Measurements from ENCODE around the gene POLN.

POLN gene

DNA sequence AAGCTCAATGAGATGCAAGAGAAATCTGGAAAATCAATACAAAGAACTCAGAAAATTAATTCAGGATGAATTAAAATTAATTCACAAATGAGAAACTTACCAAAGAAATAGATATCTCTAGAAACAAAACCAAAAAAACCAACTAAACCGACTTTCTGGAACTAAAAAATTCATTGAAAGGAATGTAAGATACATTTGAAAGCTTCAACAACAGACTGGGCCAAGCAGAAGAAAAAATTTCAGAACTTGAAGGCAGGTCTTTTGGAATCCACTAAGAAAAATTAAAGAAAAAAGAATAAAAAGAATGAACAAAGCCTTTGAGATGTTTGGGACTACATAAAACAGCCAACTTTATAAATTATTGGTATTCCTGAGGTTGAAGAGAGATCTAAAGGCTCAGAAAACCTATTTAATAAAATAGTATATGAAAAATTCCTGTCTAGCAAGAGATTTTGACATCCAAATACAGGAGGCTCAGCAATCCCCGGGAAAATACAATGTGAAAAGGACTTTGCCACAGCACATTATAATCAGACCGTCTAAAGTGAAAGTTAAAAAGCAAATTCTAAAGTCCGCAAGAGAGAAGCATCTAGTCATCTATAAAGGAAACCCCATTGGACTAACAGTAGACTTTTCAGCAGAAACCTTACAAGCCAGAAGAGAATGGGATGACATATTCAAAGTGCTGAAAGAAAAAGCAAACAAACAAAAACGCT lies 138.6 kb downstream of the POLN start:
- no peak for DNase-seq

DNA sequence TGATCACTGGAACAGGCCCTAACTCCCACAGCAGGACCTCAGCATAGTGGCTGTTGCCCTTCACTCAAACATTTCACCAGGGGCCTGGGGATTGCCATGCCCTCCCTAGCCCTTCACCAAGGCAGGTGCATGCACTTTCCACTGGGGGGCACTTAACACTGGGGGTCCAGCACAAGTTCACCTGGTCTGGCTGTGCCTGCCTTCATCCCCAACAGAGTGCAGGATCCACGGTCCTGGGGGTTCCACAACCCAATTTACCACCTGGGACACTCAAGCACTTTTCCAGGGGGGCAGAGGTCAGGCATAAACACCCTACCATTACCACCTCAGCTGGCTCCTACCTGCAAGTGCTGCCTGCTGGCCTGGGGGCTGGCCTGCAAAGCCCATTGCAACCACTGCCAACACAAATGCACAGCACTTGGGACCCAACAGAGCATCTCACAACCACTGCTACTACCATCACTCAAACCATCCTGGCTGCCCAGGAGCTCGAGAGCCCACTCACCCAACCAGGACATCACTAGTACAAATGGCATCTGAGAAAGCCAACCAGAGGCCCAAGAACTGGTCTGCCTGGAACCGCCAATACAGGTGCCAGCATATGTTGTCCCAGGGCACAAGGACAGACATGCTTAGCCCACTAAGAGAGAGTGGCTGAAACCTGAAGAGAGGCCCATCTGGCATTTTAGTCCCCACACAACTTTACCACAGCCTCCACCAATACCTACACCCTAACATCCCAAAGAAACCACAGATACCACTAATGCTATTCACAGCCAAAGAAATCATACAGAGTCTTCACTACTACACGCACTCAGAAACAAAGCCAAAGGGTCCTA lies 139.7 kb downstream of the POLN start:
- no peak for DNase-seq

DNA sequence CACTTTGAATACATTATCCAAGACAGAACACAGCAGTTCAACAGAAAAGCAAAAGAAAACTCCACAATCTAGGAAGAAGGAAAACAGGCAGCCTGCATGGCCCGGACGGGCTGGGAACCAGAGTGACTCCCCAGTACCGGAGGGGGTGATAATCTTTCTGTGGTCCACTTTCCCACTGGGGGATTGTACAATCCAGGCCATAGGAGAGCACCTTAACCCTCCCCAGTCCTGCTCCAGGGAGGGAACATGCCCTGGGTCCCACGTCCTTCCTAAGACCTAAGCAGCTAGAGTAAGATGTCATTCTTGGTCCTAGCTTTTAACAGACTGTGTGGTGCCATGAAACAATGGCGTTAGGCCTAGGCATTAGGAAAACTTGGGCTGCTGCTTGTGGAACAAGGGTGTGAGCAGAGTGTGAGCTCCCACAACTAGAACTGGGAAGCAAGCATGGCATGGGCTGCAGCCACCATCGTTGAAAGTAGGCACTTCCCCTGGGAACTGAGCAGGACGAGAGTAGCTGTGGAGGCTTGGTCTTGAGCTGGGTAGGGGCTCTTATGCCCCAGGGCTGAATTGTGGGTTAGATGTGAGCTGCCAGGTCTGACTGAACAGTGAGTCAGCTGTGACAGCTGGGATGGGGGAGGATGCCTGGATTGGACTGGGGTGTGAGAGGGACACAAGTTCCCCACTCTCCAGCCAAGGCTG lies 140.4 kb downstream of the POLN start:
- DNase-seq: no peak

DNA sequence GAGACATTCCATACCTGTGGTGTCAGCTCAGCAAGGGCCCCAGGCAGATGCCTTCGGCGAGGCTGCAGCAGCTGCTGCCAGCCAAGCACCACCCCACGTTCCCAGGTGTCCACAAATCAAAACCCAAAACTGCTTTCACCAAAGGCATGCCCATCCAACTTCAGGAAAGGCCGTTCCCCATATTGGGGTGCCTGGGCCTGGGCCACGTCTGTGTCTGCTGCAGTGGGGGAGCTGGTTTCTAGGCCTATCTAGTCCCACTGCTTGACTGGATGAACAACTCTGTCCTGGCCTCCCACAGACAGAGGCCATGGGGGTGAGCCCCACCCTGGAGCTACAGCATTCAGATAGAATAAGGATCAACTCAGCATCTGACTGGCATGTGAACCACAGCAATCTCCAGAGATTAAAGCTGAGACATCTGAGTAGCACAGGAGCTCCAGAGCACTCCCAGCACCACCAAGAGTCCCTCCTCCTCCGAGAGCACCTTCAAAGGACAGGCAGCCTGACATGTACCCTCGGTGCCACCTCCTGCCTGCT lies 145.8 kb downstream of the POLN start:
- no peak for DNase-seq

DNA sequence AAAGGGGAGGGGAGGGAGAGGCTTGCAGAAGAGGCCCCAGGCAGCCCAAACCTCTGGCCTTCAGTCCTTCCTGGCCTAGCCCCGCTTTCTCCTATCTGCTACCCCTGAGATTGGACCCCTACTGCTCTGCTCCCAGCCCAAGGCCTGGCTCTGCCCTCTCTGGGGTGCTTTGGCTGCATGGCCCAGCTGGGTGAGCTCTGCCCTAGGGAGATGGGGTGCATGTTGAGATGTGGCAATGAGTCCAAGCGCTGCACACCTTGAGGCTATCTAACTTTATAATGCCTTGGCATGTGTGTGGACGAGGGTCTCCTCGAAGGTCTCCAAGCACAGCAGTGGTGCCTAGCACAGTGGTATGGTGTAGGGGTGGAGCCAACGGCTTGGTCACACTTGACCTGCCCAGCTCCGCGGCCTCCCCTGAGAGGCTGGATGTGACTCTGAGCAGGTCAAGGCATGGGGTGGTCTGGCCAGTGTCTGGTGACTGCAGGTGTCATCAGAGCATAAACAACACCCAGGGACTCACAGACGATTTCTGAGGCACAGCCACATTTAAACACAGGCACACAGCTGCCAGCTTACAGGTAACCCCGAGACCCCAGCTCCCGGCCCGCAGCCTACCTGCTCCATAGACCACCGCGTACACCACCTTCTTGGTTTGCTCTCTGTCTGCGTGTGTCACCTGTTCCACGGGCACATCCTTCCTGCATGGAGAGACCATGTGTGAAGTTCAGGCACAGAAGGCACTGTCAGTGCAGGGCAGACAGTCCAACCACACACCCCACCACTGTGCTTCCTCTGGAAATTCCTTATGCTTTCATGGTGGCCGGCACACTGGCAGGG lies 146.5 kb downstream of the POLN start:
- no peak for DNase-seq

DNA sequence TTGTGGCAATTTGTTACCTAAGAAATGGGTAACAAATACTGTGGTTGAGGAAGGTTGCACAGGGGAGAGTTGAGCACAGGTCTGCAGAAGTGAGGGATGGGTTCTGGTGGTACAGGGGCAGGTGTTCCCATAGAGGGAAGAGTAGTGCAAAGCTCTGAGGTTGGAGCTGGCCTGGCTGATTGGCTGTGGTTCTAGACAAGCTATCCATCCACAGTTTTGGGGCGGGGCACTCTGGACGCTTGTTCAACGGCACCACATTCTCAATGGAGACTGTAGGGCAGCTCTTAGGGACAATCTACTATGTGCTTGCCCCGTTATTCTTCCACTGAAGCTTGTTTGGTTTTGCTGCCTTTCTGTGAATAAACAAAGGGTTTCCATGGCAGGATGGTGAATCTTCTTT lies 147.4 kb downstream of the POLN start:
- DNase-seq: no peak

DNA sequence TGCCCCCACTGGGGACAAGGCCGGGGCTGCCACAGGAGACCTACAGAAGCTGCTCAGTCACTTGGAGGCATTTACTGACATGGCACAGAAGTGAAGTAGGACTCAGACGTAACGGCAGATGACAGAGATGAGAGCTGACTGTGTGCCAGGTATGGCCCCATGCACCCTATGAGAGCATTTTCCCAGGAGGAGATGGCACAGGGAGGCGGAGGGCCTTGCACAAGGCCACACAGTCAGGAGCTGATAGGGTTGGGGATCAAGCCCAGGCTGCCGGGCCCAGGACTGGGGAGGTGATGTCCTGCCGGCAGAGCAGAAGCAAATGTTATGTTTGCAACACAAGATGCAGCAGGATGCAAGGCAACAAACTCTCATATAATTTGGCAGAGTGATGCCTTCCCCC lies 148.7 kb downstream of the POLN start:
- DNase-seq: no peak

DNA sequence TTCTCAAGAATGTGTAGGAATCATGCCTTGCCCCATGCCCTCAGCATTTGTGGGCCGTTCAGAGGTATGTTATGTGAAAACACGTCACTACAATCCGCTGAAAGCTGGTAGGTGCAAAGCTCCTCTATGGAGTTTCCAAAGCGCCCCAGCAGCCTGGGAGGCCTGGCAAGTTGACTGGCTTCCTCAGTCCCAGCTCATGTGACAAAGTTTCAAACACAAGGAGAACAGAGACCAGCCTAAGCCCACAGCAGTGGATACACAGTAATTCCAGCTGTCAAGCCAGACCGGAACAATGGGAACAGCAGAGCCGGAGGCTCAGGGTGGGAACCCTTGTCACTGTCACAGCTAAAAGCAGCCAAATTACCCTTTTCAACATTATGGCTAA lies 149.3 kb downstream of the POLN start:
- DNase-seq: no peak

DNA sequence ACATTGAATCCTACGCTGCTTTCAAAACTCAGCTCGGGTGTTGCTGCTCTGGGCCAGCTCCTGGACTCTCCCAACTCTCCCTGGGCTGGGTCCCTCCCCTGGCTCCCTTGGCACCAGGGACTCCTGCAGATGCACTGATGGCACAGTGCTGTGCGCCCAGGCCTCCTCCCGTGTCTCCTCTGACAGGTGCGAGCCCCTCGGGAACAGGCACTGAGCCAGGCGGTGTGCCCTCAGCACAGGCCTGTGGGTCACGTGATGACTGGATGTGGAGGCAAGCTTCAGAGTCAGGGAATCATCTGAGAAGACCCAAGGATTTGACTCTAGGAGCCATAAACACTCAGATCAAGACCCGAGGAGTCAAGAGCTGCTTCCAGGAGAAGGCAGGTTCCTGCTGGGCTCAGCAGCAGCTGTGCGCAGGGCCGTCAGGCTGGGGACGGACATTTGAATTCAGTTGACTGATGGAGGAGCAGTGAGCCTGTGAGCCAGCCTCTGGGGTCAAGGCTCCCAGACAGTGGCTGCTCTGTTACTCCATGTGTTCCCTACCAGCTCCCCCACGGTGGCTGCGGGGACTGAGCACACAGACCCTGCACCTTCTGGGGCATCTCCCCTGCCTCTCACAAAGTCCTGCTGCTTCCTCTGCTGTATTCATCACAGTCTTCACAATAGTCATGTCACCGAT lies 149.8 kb downstream of the POLN start:
- DNase-seq: no peak

DNA sequence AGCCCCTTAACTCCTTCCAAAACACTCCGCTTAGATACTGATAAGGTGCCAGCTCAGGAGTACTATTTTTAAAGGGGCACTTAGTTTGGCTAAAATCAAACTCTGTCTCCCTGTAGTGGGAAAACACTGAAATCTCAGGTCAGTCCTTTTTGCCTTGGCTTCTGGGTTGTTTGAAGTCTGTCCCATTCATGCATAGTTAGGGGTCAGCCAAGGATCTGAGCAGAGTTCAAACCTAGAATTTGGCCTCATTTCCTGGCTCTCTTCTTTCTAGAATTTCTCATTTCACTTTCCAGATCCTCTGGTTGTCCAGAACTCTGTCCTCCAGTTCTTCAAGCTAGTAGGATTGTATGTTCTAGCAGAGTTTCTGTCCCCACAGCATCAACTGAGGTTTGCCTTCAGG lies 151.3 kb downstream of the POLN start:
- DNase-seq: no peak

DNA sequence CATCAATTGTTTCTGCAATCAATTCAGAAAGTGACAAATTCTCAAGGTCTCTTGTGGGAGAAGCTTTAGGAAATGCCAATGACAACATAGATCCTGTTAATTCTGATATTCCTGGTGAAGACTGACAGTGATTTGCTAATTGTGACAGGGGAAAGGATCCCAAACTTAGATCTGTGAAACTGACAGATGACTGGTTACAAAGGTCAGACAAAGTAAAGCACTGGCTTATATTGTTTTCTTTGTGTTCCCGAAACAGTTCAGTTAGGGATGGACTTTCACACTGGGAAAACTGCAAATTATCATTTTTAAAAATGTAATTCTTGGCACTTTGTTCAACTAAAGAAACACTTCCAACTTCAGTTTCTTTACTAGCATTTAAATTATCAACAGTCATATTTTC lies 152.7 kb downstream of the POLN start:
- no peak for DNase-seq

DNA sequence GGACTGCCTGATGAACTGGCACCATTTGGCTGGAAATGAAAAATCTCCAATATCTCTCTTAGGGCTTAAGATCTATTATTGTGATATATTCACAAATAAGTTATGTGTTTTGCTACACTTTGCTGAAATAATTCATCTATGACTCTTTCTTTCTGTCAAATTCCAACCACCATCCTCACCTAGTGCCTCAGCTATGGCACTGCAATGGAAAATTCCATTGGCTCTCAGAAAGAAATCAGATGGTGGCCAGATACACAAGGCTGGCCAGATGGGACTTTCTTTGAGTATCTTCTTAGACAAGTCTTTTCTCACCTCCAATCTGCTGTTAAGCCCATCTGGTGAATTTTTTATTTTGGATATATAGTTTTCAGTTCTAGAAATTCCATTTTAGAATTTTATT lies 154.8 kb downstream of the POLN start:
- DNase-seq: no peak

DNA sequence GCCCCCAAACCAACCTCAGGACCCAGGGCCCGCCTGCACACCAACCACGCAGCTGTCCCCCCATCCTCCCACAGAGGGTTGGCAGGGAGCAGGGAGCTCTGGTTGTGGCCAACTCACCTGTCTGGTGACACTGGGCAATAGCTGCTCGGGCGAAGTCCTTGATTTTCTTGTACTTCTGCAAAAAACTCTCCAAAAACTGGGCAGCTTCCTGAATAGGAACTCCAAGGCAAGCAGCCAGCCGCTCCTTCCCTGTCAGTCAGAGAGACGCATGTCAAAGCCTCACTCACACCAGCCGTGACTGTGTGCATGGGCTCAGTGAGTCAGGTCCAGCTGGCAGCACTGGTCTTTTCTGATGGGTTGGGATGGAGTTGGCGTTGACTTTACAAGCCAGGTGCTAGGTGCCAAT lies 156.4 kb downstream of the POLN start:
- no peak for DNase-seq

DNA sequence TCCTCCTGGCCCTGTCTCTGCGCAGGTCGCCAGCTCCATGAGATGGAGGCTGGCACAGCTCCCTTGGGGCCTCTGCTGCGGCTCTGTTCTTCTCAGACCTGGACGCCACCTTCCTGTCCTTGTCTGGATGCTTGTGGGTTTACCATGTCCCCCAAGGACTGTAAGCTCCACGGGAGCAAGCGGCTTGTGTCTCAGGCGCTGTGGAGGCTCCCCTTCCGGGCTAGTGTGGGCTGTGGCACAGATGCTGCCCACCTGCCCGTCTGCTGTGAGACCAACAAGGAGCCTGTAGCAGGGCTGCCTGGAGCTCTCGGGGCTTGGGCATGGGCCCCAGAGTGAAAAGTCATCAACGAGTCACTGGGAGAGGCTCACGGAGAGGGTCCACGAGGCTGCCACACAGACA lies 157.6 kb downstream of the POLN start:
- DNase-seq: no peak

DNA sequence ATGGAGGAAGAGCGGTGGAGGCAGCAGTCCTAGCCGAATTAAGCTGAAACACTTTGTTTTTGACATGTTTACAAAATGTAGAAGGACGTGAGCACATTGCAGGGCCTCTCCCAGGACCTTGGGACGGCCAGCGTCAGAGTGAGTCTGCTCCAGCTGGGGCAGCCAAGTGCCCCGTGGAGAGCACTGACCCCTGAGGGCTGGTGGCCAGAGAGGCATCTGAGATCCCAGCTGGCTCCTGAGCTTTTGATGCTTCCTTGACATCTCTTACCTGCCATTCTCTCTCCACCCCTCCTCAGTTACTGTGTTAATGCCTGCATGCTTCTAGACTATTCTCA lies 158.1 kb downstream of the POLN start:
- no peak for DNase-seq

DNA sequence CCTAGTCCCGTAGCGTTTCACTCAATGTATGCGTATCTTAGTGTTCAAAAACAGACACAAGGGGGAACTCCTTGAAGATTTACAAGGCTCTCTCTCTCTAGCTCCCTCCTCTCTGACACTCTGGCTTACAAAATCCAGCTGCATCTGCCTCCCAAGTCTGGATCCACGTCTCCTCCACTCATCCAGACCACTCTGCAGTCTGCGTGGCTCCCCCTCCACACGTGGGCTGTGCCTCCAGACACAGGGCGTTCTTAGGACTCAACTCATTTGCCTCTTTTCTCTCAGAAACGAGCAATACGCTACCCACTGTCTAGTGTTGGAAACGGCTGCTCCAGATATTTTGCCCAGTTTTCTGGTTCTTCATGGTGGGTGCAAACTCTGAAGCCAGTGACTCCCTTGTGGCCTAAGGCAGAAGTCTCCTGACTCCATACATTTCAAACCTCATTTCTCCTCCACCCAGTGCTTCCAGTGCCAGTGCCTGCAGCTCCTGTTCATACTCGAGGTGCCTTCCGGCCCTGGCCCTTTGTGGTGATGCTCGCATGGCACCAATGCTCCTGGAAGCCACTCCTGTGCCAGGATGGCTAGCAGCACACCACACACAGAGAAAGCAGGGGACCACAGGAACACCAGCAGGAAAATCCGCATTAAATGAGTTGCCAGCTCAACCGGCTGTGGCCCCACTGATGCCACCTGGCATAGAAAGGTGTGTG lies 158.7 kb downstream of the POLN start:
- no peak for DNase-seq

DNA sequence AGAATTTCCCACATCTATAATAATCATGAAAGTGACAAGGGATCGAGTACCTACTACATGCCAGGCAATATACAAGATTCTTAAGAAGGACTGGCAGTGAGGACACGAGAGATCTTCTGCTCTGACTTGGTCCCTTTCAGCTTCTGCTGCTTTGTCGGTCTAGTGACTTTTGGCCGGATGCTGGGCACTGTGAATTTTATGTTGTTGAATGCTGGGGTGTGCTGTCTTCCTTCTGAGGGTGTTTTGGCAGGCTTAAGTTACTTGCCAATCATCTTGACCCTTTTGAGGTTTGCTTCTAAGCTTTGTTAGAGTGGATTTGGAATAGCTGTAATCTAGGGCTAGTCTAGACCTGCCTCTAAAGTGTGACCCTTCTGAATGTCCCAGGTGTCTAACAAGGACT lies 159.3 kb downstream of the POLN start:
- DNase-seq: no peak

DNA sequence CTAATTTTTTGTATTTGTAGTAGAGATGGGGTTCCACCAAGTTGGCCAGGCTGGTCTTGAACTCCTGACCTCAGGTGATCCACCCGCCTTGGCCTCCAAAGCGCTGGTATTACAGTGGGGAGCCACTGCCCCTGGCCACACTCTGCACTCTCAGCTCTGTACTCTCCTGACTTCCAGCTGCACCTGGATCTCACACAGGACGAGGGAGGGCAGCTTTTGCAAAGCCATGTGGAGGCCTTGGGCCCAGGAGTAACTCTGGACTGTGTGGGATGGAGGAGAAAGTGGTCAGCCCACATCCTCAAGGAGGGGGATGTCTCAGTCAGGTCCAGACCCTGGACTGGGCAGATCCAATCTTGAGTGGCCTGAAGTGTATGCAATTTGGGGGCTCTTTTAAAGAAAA lies 159.8 kb downstream of the POLN start:
- DNase-seq: no peak

DNA sequence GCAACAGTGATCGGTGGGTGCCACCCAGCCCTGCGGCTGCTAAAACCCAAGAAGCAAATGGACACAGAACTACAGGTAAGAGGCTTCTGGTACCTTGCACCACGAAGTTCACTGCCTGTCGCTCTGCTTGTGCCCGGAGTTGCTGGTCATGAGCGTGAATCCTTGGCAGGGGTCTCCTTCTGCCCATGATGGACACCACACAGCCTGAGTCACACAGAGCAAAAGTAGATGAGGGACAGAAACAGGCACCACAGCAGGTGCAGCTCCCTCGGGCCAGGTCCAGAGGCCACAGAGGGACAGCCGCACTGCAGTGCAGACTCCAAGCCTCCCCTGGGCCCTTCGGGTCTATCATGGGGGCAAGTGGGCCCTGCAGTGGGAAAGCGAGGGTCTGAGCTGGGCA lies 160.4 kb downstream of the POLN start:
- no peak for DNase-seq

DNA sequence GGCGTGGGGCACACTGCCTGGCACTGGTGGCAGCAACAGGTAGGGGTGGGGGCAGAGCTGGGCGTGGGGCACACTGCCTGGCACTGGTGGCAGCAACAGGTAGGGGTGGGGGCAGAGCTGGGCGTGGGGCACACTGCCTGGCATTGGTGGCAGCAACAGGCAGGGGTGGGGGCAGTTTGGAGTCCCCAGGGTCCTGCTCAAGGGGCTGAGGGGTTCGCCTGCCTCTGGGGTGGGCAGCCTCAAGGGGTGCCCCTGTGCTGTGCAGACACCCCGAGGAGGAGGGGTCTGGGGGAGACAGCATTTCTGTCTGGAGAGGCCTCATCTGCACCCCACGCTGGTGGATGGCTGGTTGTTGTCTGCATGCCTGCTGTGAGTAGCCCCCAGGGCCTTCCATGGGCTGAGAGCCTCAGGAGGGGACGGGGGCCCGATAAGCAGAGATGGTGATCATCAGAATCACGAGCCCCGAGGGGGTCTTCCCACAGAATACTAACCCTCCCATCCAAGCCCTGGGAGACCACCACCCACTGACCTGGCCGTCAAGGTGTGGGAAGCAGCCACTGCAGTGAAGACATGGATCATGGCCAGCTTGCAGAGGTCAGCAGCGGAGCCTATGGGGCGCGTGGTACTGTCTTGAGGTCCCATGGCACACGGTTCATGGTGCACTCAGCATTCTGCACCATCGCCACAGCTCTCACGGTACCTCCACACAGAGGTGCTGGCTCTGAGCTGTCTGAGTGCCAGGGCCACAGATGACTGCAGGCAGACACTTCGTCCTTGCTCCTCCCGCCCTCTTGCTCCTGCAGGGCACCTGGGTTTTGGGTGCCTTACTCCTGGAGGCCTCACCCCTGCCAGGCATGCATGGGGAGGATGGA lies 161.3 kb downstream of the POLN start:
- DNase-seq: no peak

DNA sequence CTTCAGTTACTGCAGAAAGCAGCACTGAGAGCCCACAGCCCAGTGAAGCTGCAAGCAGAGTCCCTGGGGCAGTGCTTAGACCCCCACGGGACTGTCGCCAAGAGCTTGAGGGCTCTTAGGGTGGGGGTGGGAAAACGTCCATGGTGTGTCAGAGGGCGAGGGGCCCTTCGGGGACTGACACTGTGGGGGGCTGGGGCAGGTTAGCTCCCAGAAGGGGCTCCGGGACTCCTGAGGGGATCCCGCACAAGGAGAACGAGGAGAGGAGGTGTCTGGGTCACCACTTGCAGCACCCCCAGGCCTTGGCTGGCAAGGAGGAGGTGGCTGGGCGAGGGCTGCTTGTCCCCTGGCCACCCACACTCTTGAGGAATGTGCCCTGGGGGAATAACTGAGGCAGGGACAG lies 162.0 kb downstream of the POLN start:
- no peak for DNase-seq
